HL-60/S4 treated with retinoic acid at 250 ng/mL for 4 days and 3 days (cell line): Measurements from ENCODE around the gene TSGA10IP.

ENCODE experiments used
- in situ Hi-C: fragments of 300-500 bp; cut with MboI; formaldehyde crosslinking; loops from 2 replicates; pipeline ENCODE4 v1.7.0; 2022; ENCODE audit warnings: low sequenced_read_pairs

TSGA10IP gene

DNA sequence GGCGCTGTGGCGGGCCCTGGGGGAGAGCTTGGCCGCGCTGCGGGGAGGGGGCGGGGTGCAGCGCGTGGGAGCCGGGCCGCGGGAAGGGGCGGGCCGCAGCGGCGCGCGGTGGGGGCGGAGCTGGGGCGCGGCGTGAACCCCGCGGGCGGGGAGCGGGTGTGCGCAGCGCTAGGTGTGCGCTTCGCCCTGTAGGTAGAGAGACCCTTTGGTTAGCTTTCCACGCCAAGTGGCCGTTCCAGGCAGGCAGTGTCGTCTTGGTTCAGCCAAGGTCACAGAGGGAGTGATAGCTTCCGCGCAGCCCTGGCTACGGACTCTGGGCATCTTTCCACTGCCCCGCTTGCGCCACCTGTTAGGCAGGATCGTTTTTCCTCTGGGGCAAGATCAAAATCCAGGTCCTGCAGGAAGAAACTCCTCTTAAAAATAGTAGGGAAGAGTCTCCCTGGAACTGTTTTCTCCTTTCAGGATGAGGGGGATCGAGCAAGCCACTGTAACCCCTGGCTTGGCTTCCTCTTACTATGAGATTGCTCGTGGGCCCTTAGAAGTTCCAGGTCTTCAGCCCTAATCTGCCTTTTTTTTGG lies 57.5 kb downstream of the TSGA10IP start:
- in situ Hi-C loops, result no loop called here

- in situ Hi-C loops, result no loop called here
Measured at GRCh38 chr11:66003291-66003690, 58.0 kb downstream of the TSGA10IP start.

GRCh38 chr11:66004186-66004585 lies 58.9 kb downstream of the TSGA10IP start:
- in situ Hi-C loops, result no loop called here

GRCh38 chr11:66006134-66006890 lies 61.0 kb downstream of the TSGA10IP start:
- in situ Hi-C loops, result no loop called here

- in situ Hi-C loops, result no loop called here
Measured at GRCh38 chr11:66006891-66007176, 61.6 kb downstream of the TSGA10IP start.

GRCh38 chr11:66007201-66007634 lies 61.9 kb downstream of the TSGA10IP start:
- in situ Hi-C loops, result no loop called here

- in situ Hi-C loops, result no loop called here
Measured at GRCh38 chr11:66008095-66008467, 62.8 kb downstream of the TSGA10IP start.

- in situ Hi-C loops, result no loop called here
Measured at GRCh38 chr11:66008468-66009101, 63.3 kb downstream of the TSGA10IP start.
